KOPT-K1 (cell line): ENCODE results near the gene EFCAB14.
"Not testable (repeated sequence)": the region's sequence is repeated elsewhere in the genome, so short reads cannot be mapped to it uniquely, and the experiment has no call there.

ENCODE experiments used
- H3K27ac ChIP-seq: fragments of 200-600 bp; sonication (generic); 2 replicates; pipeline ENCODE4 v1.5.1; 2016; ENCODE audit warnings: antibody characterized with exemption, mild to moderate bottlenecking, low read depth, low read length; ENCODE audit not compliant: poor library complexity, severe bottlenecking
- H3K36me3 ChIP-seq: fragments of 200-600 bp; sonication (generic); 2 replicates; pipeline ENCODE4 v1.5.1; 2017; ENCODE audit warnings: antibody characterized with exemption, mild to moderate bottlenecking, low read length, moderate library complexity; ENCODE audit not compliant: insufficient read depth
- H3K9me3 ChIP-seq: fragments of 200-600 bp; sonication (generic); 2 replicates; pipeline ENCODE4 v1.5.1; 2017; ENCODE audit warnings: antibody characterized with exemption, low read length, mild to moderate bottlenecking; ENCODE audit not compliant: insufficient read depth, poor library complexity, severe bottlenecking

Gene EFCAB14

GRCh38 chr1:46657775-46658174 lies 61.1 kb downstream of the EFCAB14 start:
- Histone ChIP-seq H3K36me3 (peaks cover 67% of the 10 kb centered on the region), H3K9me3 (no peaks in the 10 kb centered on the region), H3K27ac (no peak overlapping the region)

DNA sequence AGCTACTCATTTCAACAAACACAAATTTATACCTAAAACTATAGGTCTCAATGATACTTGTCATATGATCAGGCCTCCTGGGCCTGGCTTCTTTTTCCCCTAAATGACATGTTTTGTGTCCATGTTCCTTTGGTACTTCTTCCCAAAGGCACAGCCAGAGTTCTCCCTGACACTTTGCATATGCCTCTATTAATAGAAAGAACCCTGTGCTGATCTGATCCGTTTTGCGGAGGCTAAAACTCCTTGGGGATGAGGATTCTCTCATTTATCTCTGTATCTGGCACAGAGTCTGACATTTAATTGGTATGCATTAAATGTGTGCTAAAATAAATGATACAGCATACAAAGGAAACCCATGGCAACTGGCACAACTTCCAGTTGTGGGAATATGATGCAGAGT lies 62.3 kb downstream of the EFCAB14 start:
- Histone ChIP-seq H3K27ac (no peak overlapping the region), H3K9me3 (no peaks in the 10 kb centered on the region), H3K36me3 (peaks cover 72% of the 10 kb centered on the region)

GRCh38 chr1:46655848-46656247 lies 63.1 kb downstream of the EFCAB14 start:
- H3K27ac ChIP-seq, result no peak overlapping the region
- H3K9me3 ChIP-seq, result no peaks in the 10 kb centered on the region
- H3K36me3 ChIP-seq, result peaks cover 64% of the 10 kb centered on the region

DNA sequence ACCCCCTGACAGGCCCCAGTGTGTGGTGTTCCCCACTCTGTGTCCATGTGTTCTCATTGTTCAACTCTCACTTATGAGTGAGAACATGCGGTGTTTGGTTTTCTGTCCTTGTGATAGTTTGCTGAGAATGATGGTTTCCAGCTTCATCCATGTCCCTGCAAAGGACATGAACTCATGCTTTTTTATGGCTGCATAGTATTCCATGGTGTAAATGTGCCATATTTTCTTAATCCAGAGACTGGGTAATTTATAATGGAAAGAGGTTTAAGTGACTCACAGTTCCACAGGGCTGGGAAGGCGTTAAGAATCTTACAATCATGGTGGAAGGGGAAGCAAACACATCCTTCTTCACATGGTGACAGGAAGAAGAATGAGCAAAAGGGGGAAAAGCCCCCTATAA lies 64.2 kb downstream of the EFCAB14 start:
- H3K27ac ChIP-seq, result not testable (repeated sequence)
- peaks cover 74% of the 10 kb centered on the region for H3K36me3 ChIP-seq
- peaks cover 10% of the 10 kb centered on the region for H3K9me3 ChIP-seq

GRCh38 chr1:46654012-46654411 lies 64.9 kb downstream of the EFCAB14 start:
- no peak overlapping the region for H3K27ac ChIP-seq
- H3K9me3 ChIP-seq, result peaks cover 16% of the 10 kb centered on the region
- peaks cover 75% of the 10 kb centered on the region for H3K36me3 ChIP-seq

- H3K27ac ChIP-seq, result no peak overlapping the region
- H3K36me3 ChIP-seq, result peaks cover 79% of the 10 kb centered on the region
Observed at GRCh38 chr1:46653405-46653958, 65.4 kb downstream of the EFCAB14 start.

GRCh38 chr1:46652321-46653100 lies 66.4 kb downstream of the EFCAB14 start:
- peaks cover 16% of the 10 kb centered on the region for H3K9me3 ChIP-seq
- peaks cover 76% of the 10 kb centered on the region for H3K36me3 ChIP-seq
- H3K27ac ChIP-seq, result no peak overlapping the region

More at GRCh38 chr1:46653405-46653958, 65.4 kb downstream of the EFCAB14 start:
- peaks cover 16% of the 10 kb centered on the region for H3K9me3 ChIP-seq

DNA sequence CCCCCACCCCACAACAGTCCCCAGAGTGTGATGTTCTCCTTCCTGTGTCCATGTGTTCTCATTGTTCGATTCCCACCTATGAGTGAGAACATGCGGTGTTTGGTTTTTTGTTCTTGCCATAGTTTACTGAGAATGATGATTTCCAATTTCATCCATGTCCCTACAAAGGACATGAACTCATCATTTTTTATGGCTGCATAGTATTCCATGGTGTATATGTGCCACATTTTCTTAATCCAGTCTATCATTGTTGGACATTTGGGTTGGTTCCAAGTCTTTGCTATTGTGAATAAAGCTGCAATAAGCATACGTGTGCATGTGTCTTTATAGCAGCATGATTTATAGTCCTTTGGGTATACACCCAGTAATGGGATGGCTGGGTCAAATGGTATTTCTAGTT lies 67.8 kb downstream of the EFCAB14 start:
- Histone ChIP-seq H3K36me3 (peaks cover 72% of the 10 kb centered on the region), H3K9me3 (peaks cover 16% of the 10 kb centered on the region)
- not testable (repeated sequence) for H3K27ac ChIP-seq

DNA sequence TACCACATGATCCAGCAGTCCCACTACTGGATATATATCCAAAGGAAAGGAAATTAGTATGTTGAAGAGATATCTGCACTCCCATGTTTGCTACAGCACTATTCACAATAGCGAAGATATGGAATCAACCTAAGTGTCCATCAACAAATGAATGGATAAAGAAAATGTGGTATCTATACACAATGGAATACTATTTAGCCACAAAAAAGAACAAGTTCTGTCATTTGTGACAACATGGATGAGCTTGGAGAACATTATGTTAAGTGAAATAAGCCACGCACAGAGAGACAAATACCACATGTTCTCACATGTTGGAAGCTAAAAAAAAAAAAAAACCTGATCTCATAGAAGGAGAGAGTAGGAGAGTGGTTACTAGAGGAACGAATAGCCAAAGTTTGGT lies 68.4 kb downstream of the EFCAB14 start:
- H3K9me3 ChIP-seq, result peaks cover 16% of the 10 kb centered on the region
- H3K36me3 ChIP-seq, result peaks cover 66% of the 10 kb centered on the region
- no peak overlapping the region for H3K27ac ChIP-seq

DNA sequence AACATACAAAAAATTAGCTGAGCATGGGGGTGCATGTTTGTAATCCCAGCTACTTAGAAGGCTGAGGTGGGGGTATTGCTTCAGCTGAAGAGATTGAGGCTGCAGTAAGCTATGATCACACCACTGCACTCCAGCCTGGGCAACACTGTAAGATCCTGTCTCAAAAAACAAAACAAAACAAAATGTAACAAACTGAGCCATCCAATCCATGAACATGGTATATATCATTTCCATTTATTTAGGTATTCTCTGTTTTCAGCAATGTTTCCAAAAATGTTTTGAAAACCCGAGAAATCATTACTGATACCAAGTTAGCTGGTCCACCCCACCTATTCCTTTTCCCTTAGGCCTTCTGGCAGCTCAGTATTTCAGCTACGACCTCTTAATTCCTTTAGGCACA lies 69.2 kb downstream of the EFCAB14 start:
- peaks cover 62% of the 10 kb centered on the region for H3K36me3 ChIP-seq
- peaks cover 16% of the 10 kb centered on the region for H3K9me3 ChIP-seq
- H3K27ac ChIP-seq, result no peak overlapping the region

- peaks cover 16% of the 10 kb centered on the region for H3K9me3 ChIP-seq
- no peak overlapping the region for H3K27ac ChIP-seq
- H3K36me3 ChIP-seq, result peaks cover 62% of the 10 kb centered on the region
Observed at GRCh38 chr1:46647611-46648010, 71.3 kb downstream of the EFCAB14 start.

DNA sequence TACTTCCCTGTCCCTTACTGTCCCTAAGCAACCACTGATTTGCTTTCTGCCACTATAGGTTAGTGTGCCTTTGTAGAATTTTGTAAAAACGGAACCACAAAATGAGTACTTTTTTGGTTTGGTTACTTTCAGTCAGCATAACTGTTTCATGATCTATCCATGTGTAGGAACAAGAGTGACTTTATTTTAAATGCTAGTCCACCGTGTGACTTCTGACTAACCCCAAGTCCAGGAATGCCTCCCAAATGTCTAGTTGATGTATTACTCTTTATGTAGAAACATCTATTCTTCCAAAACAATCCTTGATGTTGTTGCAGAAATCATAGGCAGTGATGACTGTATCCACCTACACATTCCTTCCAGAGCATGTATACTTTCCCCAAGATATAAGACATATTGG lies 72.1 kb downstream of the EFCAB14 start:
- peaks cover 65% of the 10 kb centered on the region for H3K36me3 ChIP-seq
- H3K27ac ChIP-seq, result no peak overlapping the region
- H3K9me3 ChIP-seq, result peaks cover 16% of the 10 kb centered on the region

- no peak overlapping the region for H3K27ac ChIP-seq
- H3K36me3 ChIP-seq, result peaks cover 70% of the 10 kb centered on the region
- peaks cover 16% of the 10 kb centered on the region for H3K9me3 ChIP-seq
Observed at GRCh38 chr1:46646331-46646730, 72.6 kb downstream of the EFCAB14 start.

- H3K36me3 ChIP-seq, result peaks cover 72% of the 10 kb centered on the region
Observed at GRCh38 chr1:46645815-46646214, 73.1 kb downstream of the EFCAB14 start.

GRCh38 chr1:46643368-46643775 lies 75.5 kb downstream of the EFCAB14 start:
- Histone ChIP-seq H3K27ac (no peak overlapping the region), H3K36me3 (peaks cover 51% of the 10 kb centered on the region), H3K9me3 (no peaks in the 10 kb centered on the region)

More at GRCh38 chr1:46645815-46646214, 73.1 kb downstream of the EFCAB14 start:
- H3K27ac ChIP-seq, result no peak overlapping the region
- peaks cover 16% of the 10 kb centered on the region for H3K9me3 ChIP-seq
